ENCODE measurements around the gene DMXL2.

DNA sequence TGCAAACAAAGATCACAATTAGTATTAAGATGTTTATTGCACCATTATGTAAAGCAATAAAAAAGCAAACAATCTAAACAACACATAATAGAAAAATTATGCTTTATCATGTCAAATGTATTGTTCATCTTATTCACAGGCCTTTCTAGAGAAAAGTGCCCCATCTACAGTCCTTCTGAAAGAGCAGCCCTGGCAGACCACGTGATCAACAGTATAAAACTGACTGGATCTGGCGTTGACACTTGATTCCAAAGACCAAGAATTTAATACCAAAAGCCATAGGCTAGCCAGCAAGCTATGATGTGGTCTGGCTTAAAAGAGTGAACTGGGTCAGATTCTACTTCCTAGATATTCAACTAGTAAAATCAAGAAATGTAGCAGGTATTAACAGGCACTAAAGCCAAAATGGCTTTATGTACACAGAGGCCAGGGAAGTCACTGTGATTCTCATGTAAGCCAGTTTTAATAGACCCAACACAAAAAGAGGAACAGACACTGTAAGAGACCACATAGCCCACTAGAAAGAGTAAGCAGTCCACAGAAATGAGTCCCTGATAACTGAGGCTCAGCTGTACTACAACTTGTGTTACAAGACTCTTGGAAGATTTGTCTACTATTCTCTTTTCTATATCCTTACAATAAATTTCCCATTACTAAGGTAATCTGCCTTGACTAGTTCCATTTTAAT lies 32.5 kb downstream of the DMXL2 start:
- TF ChIP-seq, protein P1, sequence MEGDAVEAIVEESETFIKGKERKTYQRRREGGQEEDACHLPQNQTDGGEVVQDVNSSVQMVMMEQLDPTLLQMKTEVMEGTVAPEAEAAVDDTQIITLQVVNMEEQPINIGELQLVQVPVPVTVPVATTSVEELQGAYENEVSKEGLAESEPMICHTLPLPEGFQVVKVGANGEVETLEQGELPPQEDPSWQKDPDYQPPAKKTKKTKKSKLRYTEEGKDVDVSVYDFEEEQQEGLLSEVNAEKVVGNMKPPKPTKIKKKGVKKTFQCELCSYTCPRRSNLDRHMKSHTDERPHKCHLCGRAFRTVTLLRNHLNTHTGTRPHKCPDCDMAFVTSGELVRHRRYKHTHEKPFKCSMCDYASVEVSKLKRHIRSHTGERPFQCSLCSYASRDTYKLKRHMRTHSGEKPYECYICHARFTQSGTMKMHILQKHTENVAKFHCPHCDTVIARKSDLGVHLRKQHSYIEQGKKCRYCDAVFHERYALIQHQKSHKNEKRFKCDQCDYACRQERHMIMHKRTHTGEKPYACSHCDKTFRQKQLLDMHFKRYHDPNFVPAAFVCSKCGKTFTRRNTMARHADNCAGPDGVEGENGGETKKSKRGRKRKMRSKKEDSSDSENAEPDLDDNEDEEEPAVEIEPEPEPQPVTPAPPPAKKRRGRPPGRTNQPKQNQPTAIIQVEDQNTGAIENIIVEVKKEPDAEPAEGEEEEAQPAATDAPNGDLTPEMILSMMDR (IDR thresholded peaks at IDR 0.05; ENCODE audit: low read length) = no peak
- TF ChIP-seq EZH2 (IDR thresholded peaks at IDR 0.05; ENCODE audit: borderline replicate concordance, low read length) = no peak

Measured in OCI-LY1 (cell line).